DND-41 (cell line): ENCODE results near the gene FAM163B.

Experiments
- ATAC-seq: fragments of 200-7000 bp; cut with Tn5 transposase; 3 replicates; pipeline ENCODE4 v1.9.1; 2021; ENCODE audit warnings: low read depth; ENCODE audit not compliant: insufficient read depth
- DNase-seq: peaks from one replicate; pipeline ENCODE4 v3.0.0-alpha.2; 2020
- H2AFZ ChIP-seq: 2 replicates; pipeline ENCODE4 v1.6.0; 2012; ENCODE audit warnings: low read depth, low read length
- H3K27ac ChIP-seq: 2 replicates; pipeline ENCODE4 v1.5.1; 2012; ENCODE audit warnings: low read length, inconsistent platforms
- H3K27me3 ChIP-seq: fragments of 200-600 bp; sonication (generic); 2 replicates; pipeline ENCODE4 v1.6.0; 2012; ENCODE audit warnings: low read length, mild to moderate bottlenecking, inconsistent platforms; ENCODE audit not compliant: insufficient read depth, poor library complexity
- H3K36me3 ChIP-seq: 2 replicates; pipeline ENCODE4 v1.5.1; 2012; ENCODE audit warnings: low read length, inconsistent platforms; ENCODE audit not compliant: insufficient read depth
- H3K4me1 ChIP-seq: 2 replicates; pipeline ENCODE4 v1.5.1; 2012; ENCODE audit warnings: mild to moderate bottlenecking, low read length; ENCODE audit not compliant: insufficient read depth
- H3K4me2 ChIP-seq: 2 replicates; pipeline ENCODE4 v1.6.0; 2012; ENCODE audit warnings: mild to moderate bottlenecking, moderate library complexity, low read length, inconsistent platforms; ENCODE audit not compliant: insufficient read depth
- H3K4me3 ChIP-seq, 2 experiments: fragments of 200-600 bp in 1 of 2; shearing (Covaris generic) in 1 of 2; 2 replicates each; pipeline ENCODE4 v1.5.1; 2012 to 2016; ENCODE audit warnings: inconsistent platforms in 2 of 2, low read length in 2 of 2, mild to moderate bottlenecking in 2 of 2, low read depth in 1 of 2, moderate library complexity in 1 of 2
- H3K79me2 ChIP-seq: 2 replicates; pipeline ENCODE4 v1.6.0; 2012; ENCODE audit warnings: low read length, inconsistent platforms; ENCODE audit not compliant: insufficient read depth
- H3K9ac ChIP-seq: 2 replicates; pipeline ENCODE4 v1.6.0; 2012; ENCODE audit warnings: low read depth, mild to moderate bottlenecking, inconsistent platforms, low read length, moderate library complexity
- H3K9me3 ChIP-seq: 2 replicates; pipeline ENCODE4 v1.5.1; 2012; ENCODE audit warnings: low read length, moderate library complexity, mild to moderate bottlenecking, inconsistent platforms; ENCODE audit not compliant: insufficient read depth, severe bottlenecking
- H4K20me1 ChIP-seq: 2 replicates; pipeline ENCODE4 v1.6.0; 2012; ENCODE audit warnings: low read length; ENCODE audit not compliant: insufficient read depth
- CTCF ChIP-seq: IDR thresholded peaks from 2 replicates; pipeline ENCODE4 v1.5.1; 2012; ENCODE audit warnings: borderline replicate concordance, low read length, moderate library complexity, mild to moderate bottlenecking; ENCODE audit not compliant: poor library complexity, severe bottlenecking; ENCODE audit errors: extremely low read depth
- EZH2 ChIP-seq: IDR thresholded peaks from 3 replicates; pipeline ENCODE4 v1.6.1; 2012; ENCODE audit warnings: borderline replicate concordance, low read depth, mild to moderate bottlenecking, moderate library complexity, low read length, inconsistent platforms; ENCODE audit not compliant: severe bottlenecking

The FAM163B gene

GRCh38 chr9:133571391-133571890, 37.7 kb downstream of the FAM163B start:
- TF ChIP-seq CTCF = no peak
- Histone ChIP-seq H3K4me3 (no peak overlapping the region), H3K9me3 (no peaks in the 10 kb centered on the region), H4K20me1 (no peaks in the 10 kb centered on the region), H3K27me3 (no peaks in the 10 kb centered on the region), H2AFZ (no peak overlapping the region), H3K4me1 (no peaks in the 10 kb centered on the region), H3K9ac (no peak overlapping the region), H3K27ac (no peak overlapping the region), H3K36me3 (no peaks in the 10 kb centered on the region), H3K79me2 (no peaks in the 10 kb centered on the region), H3K4me2 (no peak overlapping the region)
- no peak for ATAC-seq
- no peak for DNase-seq

- Histone ChIP-seq H3K79me2 (no peaks in the 10 kb centered on the region), H4K20me1 (no peaks in the 10 kb centered on the region), H3K4me1 (no peaks in the 10 kb centered on the region), H3K27ac (no peak overlapping the region), H3K36me3 (no peaks in the 10 kb centered on the region), H3K4me2 (no peak overlapping the region), H3K27me3 (no peaks in the 10 kb centered on the region), H3K4me3 (no peak overlapping the region), H3K9me3 (no peaks in the 10 kb centered on the region), H2AFZ (no peak overlapping the region), H3K9ac (no peak overlapping the region)
- DNase-seq (no peak), ATAC-seq (no peak)
- TF ChIP-seq CTCF = no peak
- TF ChIP-seq EZH2 = no peak
These were observed 38.5 kb downstream of the FAM163B start for GRCh38 chr9:133570691-133571080.

- no peaks in the 10 kb centered on the region for H3K9me3 ChIP-seq
- no peak overlapping the region for H3K4me2 ChIP-seq
- H3K27me3 ChIP-seq = no peaks in the 10 kb centered on the region
- no peaks in the 10 kb centered on the region for H3K79me2 ChIP-seq
- no peak overlapping the region for H3K4me3 ChIP-seq
- ATAC-seq (no peak), DNase-seq (no peak)
- H3K36me3 ChIP-seq = no peaks in the 10 kb centered on the region
- H4K20me1 ChIP-seq = no peaks in the 10 kb centered on the region
- no peak for TF ChIP-seq EZH2
- TF ChIP-seq CTCF = no peak
- no peak overlapping the region for H2AFZ ChIP-seq
- H3K27ac ChIP-seq = no peak overlapping the region
- no peaks in the 10 kb centered on the region for H3K4me1 ChIP-seq
- H3K9ac ChIP-seq = no peak overlapping the region
These were observed 39.1 kb downstream of the FAM163B start for GRCh38 chr9:133569891-133570690.
